Activated B cell treated with CpG ODN at 0.5 μM for 24 hours (primary cell): Measurements from ENCODE around the gene CSH2. TPM values are rescaled to one million over a fixed set of nuclear protein-coding genes. Genes with fewer than 3 reads are reported as not detected.

Source experiments
- ATAC-seq: fragments of 200-7000 bp; cut with Tn5 transposase; one replicate; pipeline ENCODE4 v1.10.0; 2021; ENCODE audit warnings: low read depth, mild to moderate bottlenecking, moderate library complexity
- CTCF ChIA-PET: fragments of 350-600 bp; sonication (Branson Sonifier 250); formaldehyde crosslinking; loops from one replicate; lab custom pipeline; 2021; ENCODE audit warnings: antibody characterized with exemption; lab: Charles Lee
- POLR2A ChIA-PET: fragments of 350-600 bp; sonication (Branson Sonifier 250); formaldehyde crosslinking; loops from one replicate; lab custom pipeline; 2021; ENCODE audit warnings: antibody characterized with exemption; lab: Charles Lee
- DNase-seq: peaks from one replicate; pipeline ENCODE4 v3.0.0; 2022
- H3K27ac Mint-ChIP-seq: one replicate; pipeline ENCODE4 v1.8.0; 2020; ENCODE audit warnings: mixed read lengths
- H3K27me3 Mint-ChIP-seq: one replicate; pipeline ENCODE4 v1.8.0; 2021; ENCODE audit warnings: mixed read lengths
- H3K36me3 Mint-ChIP-seq: one replicate; pipeline ENCODE4 v1.8.0; 2021; ENCODE audit warnings: low read depth, mixed read lengths
- H3K4me1 Mint-ChIP-seq: one replicate; pipeline ENCODE4 v1.8.0; 2021; ENCODE audit warnings: mixed read lengths
- H3K4me3 Mint-ChIP-seq: one replicate; pipeline ENCODE4 v1.8.0; 2020; ENCODE audit warnings: mild to moderate bottlenecking, mixed read lengths
- H3K9me3 Mint-ChIP-seq: one replicate; pipeline ENCODE4 v1.8.0; 2020; ENCODE audit warnings: mixed read lengths
- CTCF ChIP-seq: fragments of 200-600 bp; IDR thresholded peaks from one replicate; pipeline ENCODE4 v1.8.0; 2022; ENCODE audit warnings: antibody characterized with exemption, mild to moderate bottlenecking
- intact Hi-C: fragments of 100-400 bp; cut with micrococcal nuclease; formaldehyde crosslinking; loops from one replicate; pipeline ENCODE4 v1.15.1; 2024
- total RNA-seq: library from RNA; stranded (reverse); gene quantifications from 2 replicates; pipeline ENCODE4 v1.2.3, GENCODE V29; 2022

Gene CSH2
- total RNA-seq, 1 donor from 2014 or later = not detected

GRCh38 chr17:63831505-63831904 is 42.0 kb downstream of the CSH2 start:
- POLR2A ChIA-PET = interaction anchor here (1.0 to 5.3 kb wide), 5 partner anchors 9 to 135 kb away, joined by 3 to 30 read pairs (median 4); partner anchors contain the start of gene SMARCD2
- no peak for TF ChIP-seq CTCF
- H3K4me3 Mint-ChIP-seq = no peak overlapping the region
- intact Hi-C loops = no loop called here
- H3K27ac Mint-ChIP-seq = peak overlapping the region; percentile 4
- ATAC-seq = no peak
- CTCF ChIA-PET = no interaction called here
- DNase-seq = no peak
- no peaks in the 10 kb centered on the region for H3K27me3 Mint-ChIP-seq
- peaks cover 60% of the 10 kb centered on the region for H3K4me1 Mint-ChIP-seq
- H3K9me3 Mint-ChIP-seq = no peaks in the 10 kb centered on the region
- peaks cover 93% of the 10 kb centered on the region for H3K36me3 Mint-ChIP-seq

GRCh38 chr17:63830904-63831491 is 42.5 kb downstream of the CSH2 start:
- H3K27me3 Mint-ChIP-seq = no peaks in the 10 kb centered on the region
- no peak for TF ChIP-seq CTCF
- peaks cover 65% of the 10 kb centered on the region for H3K4me1 Mint-ChIP-seq
- H3K9me3 Mint-ChIP-seq = no peaks in the 10 kb centered on the region
- ChIA-PET POLR2A (interaction anchor here (0.5 to 5.3 kb wide), 7 partner anchors 10 to 726 kb away, joined by 3 to 30 read pairs (median 4); partner anchors contain the start of gene SMARCD2), CTCF (no interaction called here)
- H3K4me3 Mint-ChIP-seq = no peak overlapping the region
- no peak for DNase-seq
- peaks cover 92% of the 10 kb centered on the region for H3K36me3 Mint-ChIP-seq
- intact Hi-C loops = no loop called here
- no peak for ATAC-seq
- H3K27ac Mint-ChIP-seq = peak overlapping the region; percentile 4

GRCh38 chr17:63830278-63830677 is 43.2 kb downstream of the CSH2 start:
- intact Hi-C loops = no loop called here
- peaks cover 91% of the 10 kb centered on the region for H3K36me3 Mint-ChIP-seq
- H3K9me3 Mint-ChIP-seq = no peaks in the 10 kb centered on the region
- ATAC-seq (no peak), DNase-seq (no peak)
- no peaks in the 10 kb centered on the region for H3K27me3 Mint-ChIP-seq
- H3K4me1 Mint-ChIP-seq = peaks cover 68% of the 10 kb centered on the region
- ChIA-PET CTCF (no interaction called here), POLR2A (interaction anchor here (0.7 to 5.9 kb wide), 6 partner anchors 11 to 726 kb away, joined by 3 to 112 read pairs (median 11); partner anchors contain the start of genes CCDC47, DDX42 and SMARCD2)
- H3K27ac Mint-ChIP-seq = no peak overlapping the region
- H3K4me3 Mint-ChIP-seq = no peak overlapping the region
- TF ChIP-seq CTCF = no peak

- Mint-ChIP-seq H3K27me3 (no peaks in the 10 kb centered on the region), H3K4me1 (peaks cover 69% of the 10 kb centered on the region), H3K36me3 (peaks cover 91% of the 10 kb centered on the region), H3K9me3 (no peaks in the 10 kb centered on the region), H3K4me3 (no peak overlapping the region), H3K27ac (no peak overlapping the region)
- ChIA-PET POLR2A (interaction anchor here (0.9 to 5.9 kb wide), 4 partner anchors 12 to 79 kb away, joined by 8 to 112 read pairs (median 14); partner anchors contain the start of genes CCDC47, DDX42 and SMARCD2), CTCF (interaction anchor here (0.9 to 1.2 kb wide), 3 partner anchors 12 to 134 kb away, joined by 3 to 4 read pairs (median 3); no protein-coding TSS in a partner anchor)
- TF ChIP-seq CTCF = no peak
- intact Hi-C loops = no loop called here
- DNase-seq (no peak), ATAC-seq (no peak)
Observed at GRCh38 chr17:63828936-63829335, 44.5 kb downstream of the CSH2 start.

GRCh38 chr17:63827801-63828221 is 45.7 kb downstream of the CSH2 start:
- ChIA-PET POLR2A (interaction anchor here (0.6 to 5.9 kb wide), 12 partner anchors 13 to 146 kb away, joined by 3 to 112 read pairs (median 6); partner anchors contain the start of genes CCDC47, DDX42 and SMARCD2), CTCF (interaction anchor here (0.9 to 1.2 kb wide), 3 partner anchors 13 to 133 kb away, joined by 3 to 4 read pairs (median 3); no protein-coding TSS in a partner anchor)
- Mint-ChIP-seq H3K4me1 (peaks cover 69% of the 10 kb centered on the region), H3K36me3 (peaks cover 90% of the 10 kb centered on the region), H3K4me3 (peak overlapping the region; percentile 98), H3K27ac (peak overlapping the region; percentile 100), H3K9me3 (no peaks in the 10 kb centered on the region), H3K27me3 (no peaks in the 10 kb centered on the region)
- no peak for DNase-seq
- intact Hi-C loops = loop anchor here (1.0 to 2.0 kb wide), 9 partner anchors 7 to 679 kb away; partner anchors contain the start of genes CCDC47, CEP95, CYB561 and DDX5
- TF ChIP-seq CTCF = no peak
- no peak for ATAC-seq
